Spleen (tissue), 11 donors: Measurements from ENCODE around the gene FIGN. TPM values are rescaled to one million over a fixed set of nuclear protein-coding genes. Genes with fewer than 3 reads are reported as not detected.

Experiments
- DNase-seq: peaks from one replicate; pipeline ENCODE4 v3.0.0-alpha.2; 2020
- H3K27ac ChIP-seq, 8 donors: fragments of 200-600 bp; sonication (generic) in 7 of 8; 1 replicate in 4 of 8; 2 replicates in 4 of 8; pipeline versions ENCODE4 v1.5.0 to v1.8.0; 2016 to 2021; ENCODE audit warnings: inconsistent platforms in 4 of 8, mild to moderate bottlenecking in 4 of 8, moderate library complexity in 1 of 8
- H3K27me3 ChIP-seq, 7 donors: fragments of 200-600 bp; sonication (generic) in 6 of 7; replicated peaks in 1 of 7; 1 replicate in 4 of 7; 2 replicates in 3 of 7; pipeline versions ENCODE4 v1.5.0 to v1.8.0; 2016 to 2021; ENCODE audit warnings: inconsistent platforms in 3 of 7, mild to moderate bottlenecking in 1 of 7
- H3K36me3 ChIP-seq, 6 donors: fragments of 200-600 bp; sonication (generic) in 5 of 6; 1 replicate in 4 of 6; 2 replicates in 2 of 6; pipeline versions ENCODE4 v1.5.0 to v1.8.0; 2016 to 2021; ENCODE audit warnings: inconsistent platforms in 2 of 6
- H3K4me1 ChIP-seq, 6 donors: fragments of 200-600 bp; sonication (generic) in 5 of 6; 1 replicate in 3 of 6; 2 replicates in 3 of 6; pipeline versions ENCODE4 v1.5.0 to v1.8.0; 2016 to 2021; ENCODE audit warnings: inconsistent platforms in 3 of 6
- H3K4me3 ChIP-seq, 8 donors: fragments of 200-600 bp; sonication (generic) in 7 of 8; 1 replicate in 4 of 8; 2 replicates in 4 of 8; pipeline versions ENCODE4 v1.5.0 to v1.8.0; 2016 to 2021; ENCODE audit warnings: inconsistent platforms in 4 of 8, mild to moderate bottlenecking in 4 of 8, moderate library complexity in 2 of 8
- H3K9me3 ChIP-seq, 8 donors: fragments of 200-600 bp; sonication (generic) in 7 of 8; 1 replicate in 4 of 8; 2 replicates in 4 of 8; pipeline versions ENCODE4 v1.5.0 to v1.8.0; 2016 to 2021; ENCODE audit warnings: inconsistent platforms in 4 of 8
- CTCF ChIP-seq, 11 experiments: fragments of 200-600 bp in 7 of 11; fragments of 450-650 bp in 4 of 11; sonication (generic) in 4 of 11; IDR thresholded peaks in 8 of 11; conservative IDR thresholded peaks in 3 of 11; 1 replicate in 7 of 11; 2 replicates in 4 of 11; pipeline versions ENCODE4 v1.4.0 to v1.8.0; 2016 to 2021; ENCODE audit warnings: antibody characterized with exemption in 11 of 11, inconsistent platforms in 4 of 11, mild to moderate bottlenecking in 1 of 11
- POLR2A ChIP-seq, 3 donors: fragments of 450-650 bp; IDR thresholded peaks; one replicate each; pipeline ENCODE4 v1.5.1; 2017; ENCODE audit warnings: antibody characterized with exemption in 3 of 3, mild to moderate bottlenecking in 1 of 3
- POLR2AphosphoS5 ChIP-seq, 3 donors: sonication (generic); formaldehyde crosslinking; IDR thresholded peaks; one replicate each; pipeline ENCODE4 v1.5.1; 2017; ENCODE audit warnings: antibody characterized with exemption in 3 of 3
- whole genome bisulfite sequencing, 5 donors: extraction: QIAGEN DNeasy Blood & Tissue Kit in 3 of 5; methylation state at CpG; one replicate each; pipeline versions ENCODE4 v1.1.5 to v1.1.7; 2013 to 2018; 5-methylcytosine and 5-hydroxymethylcytosine counted together
- intact Hi-C: fragments of 100-400 bp; cut with DNase I; formaldehyde crosslinking; loops from one replicate; pipeline ENCODE4 v1.15.0; 2023; ENCODE audit warnings: low total_unique reads
- polyA plus RNA-seq, 3 donors: library from polyadenylated mRNA; stranded (reverse); fragments of 200-250 nt; gene quantifications; one replicate each; pipeline ENCODE4 v1.2.1, GENCODE V29; 2013
- total RNA-seq, 7 donors: library from RNA; depleted of rRNA in 3 of 7; stranded (reverse); fragments of >200 nt in 3 of 7; fragmentation: NEBNext Ultra II Directional in 4 of 7; extraction: Animal tissue kit (Norgen Biotek cat#: 25700) in 4 of 7; gene quantifications; one replicate each; pipeline versions ENCODE4 v1.1.0 to v1.2.1, GENCODE V29; 2016 to 2021
- donor health status: healthy with polysubstance abuse.
- donor health status: DM: no; HTN: no; CAD: no; lungs with moderate emphysema.
- donor health status: DM: no; HTN: no; CAD: no.
- donor health status: Bipolar disorder and iron deficiency.
- donor health status: healthy.
- donor health status: DM: no; HTN: no; CAD: no.
- donor health status: DM: yes; HTN: yes; CAD: no.

The FIGN gene
- total and polyA plus RNA-seq, 10 donors = 0.50 to 22.6 (median 8.6) TPM

GRCh38 chr2:163573652-163574051, 162.2 kb downstream of the FIGN start:
- TF ChIP-seq POLR2A (IDR thresholded peaks at IDR 0.05) (no peak), POLR2AphosphoS5 (IDR thresholded peaks at IDR 0.05) (no peak), CTCF (IDR thresholded peaks at IDR 0.05 in 8 of 11, conservative IDR thresholded peaks at IDR 0.05 in 3 of 11) (no peak)
- Histone ChIP-seq H3K4me1 (no peaks in the 10 kb centered on the region), H3K4me3 (no peak overlapping the region), H3K36me3 (no peaks in the 10 kb centered on the region), H3K9me3 (peaks cover 0 to 8% (median 5%) of the 10 kb centered on the region in 8 donors), H3K27ac (no peak overlapping the region), H3K27me3 (no peaks in the 10 kb centered on the region)
- no peak for DNase-seq
- WGBS, 5 donors = 72 to 92% (median 80%) methylated on average over 1 of the region's 1 CpG
- intact Hi-C loops = no loop called here

- Histone ChIP-seq H3K36me3 (no peaks in the 10 kb centered on the region), H3K9me3 (peaks cover 0 to 8% (median 5%) of the 10 kb centered on the region in 8 donors), H3K4me3 (no peak overlapping the region), H3K27me3 (no peaks in the 10 kb centered on the region), H3K4me1 (no peaks in the 10 kb centered on the region), H3K27ac (no peak overlapping the region)
- intact Hi-C loops = no loop called here
- WGBS, 5 donors = 94 to 96% (median 95%) methylated on average over 7 of the region's 7 CpGs
- TF ChIP-seq POLR2A (IDR thresholded peaks at IDR 0.05) (no peak), POLR2AphosphoS5 (IDR thresholded peaks at IDR 0.05) (no peak), CTCF (IDR thresholded peaks at IDR 0.05 in 8 of 11, conservative IDR thresholded peaks at IDR 0.05 in 3 of 11) (no peak)
- no peak for DNase-seq
These were observed 163.0 kb downstream of the FIGN start for GRCh38 chr2:163572850-163573249.

GRCh38 chr2:163571423-163572102, 164.2 kb downstream of the FIGN start:
- intact Hi-C loops = no loop called here
- Histone ChIP-seq H3K27me3 (no peaks in the 10 kb centered on the region), H3K4me3 (no peak overlapping the region), H3K27ac (no peak overlapping the region), H3K36me3 (no peaks in the 10 kb centered on the region), H3K4me1 (no peaks in the 10 kb centered on the region), H3K9me3 (peaks cover 0 to 8% (median 5%) of the 10 kb centered on the region in 8 donors)
- WGBS, 5 donors = 80 to 90% (median 88%) methylated on average over 7 of the region's 7 CpGs
- DNase-seq = no peak
- no peak for TF ChIP-seq CTCF (IDR thresholded peaks at IDR 0.05 in 8 of 11, conservative IDR thresholded peaks at IDR 0.05 in 3 of 11)
- no peak for TF ChIP-seq POLR2AphosphoS5 (IDR thresholded peaks at IDR 0.05)
- TF ChIP-seq POLR2A (IDR thresholded peaks at IDR 0.05) = no peak

GRCh38 chr2:163570391-163570790, 165.4 kb downstream of the FIGN start:
- no peak overlapping the region for H3K27ac ChIP-seq
- DNase-seq = no peak
- no peak overlapping the region for H3K4me3 ChIP-seq
- H3K27me3 ChIP-seq = no peaks in the 10 kb centered on the region
- no peaks in the 10 kb centered on the region for H3K36me3 ChIP-seq
- peaks cover 0 to 8% (median 5%) of the 10 kb centered on the region in 8 donors for H3K9me3 ChIP-seq
- no peak for TF ChIP-seq CTCF (IDR thresholded peaks at IDR 0.05 in 8 of 11, conservative IDR thresholded peaks at IDR 0.05 in 3 of 11)
- TF ChIP-seq POLR2A (IDR thresholded peaks at IDR 0.05) = no peak
- no peak for TF ChIP-seq POLR2AphosphoS5 (IDR thresholded peaks at IDR 0.05)
- H3K4me1 ChIP-seq = no peaks in the 10 kb centered on the region
- WGBS, 5 donors = 81 to 90% (median 82%) methylated on average over 3 of the region's 3 CpGs
- intact Hi-C loops = no loop called here
